Retina (tissue), 1 donor: ENCODE measurements around the gene ZNF598.
"Not testable (repeated sequence)": the region's sequence is repeated elsewhere in the genome, so short reads cannot be mapped to it uniquely, and the experiment has no call there.

Source experiments
- DNase-seq: peaks from one replicate; pipeline ENCODE4 v3.0.0-alpha.2; 2016

The ZNF598 gene

GRCh38 chr16:2040041-2040786 is 30.6 kb upstream of the ZNF598 start:
- no peak for DNase-seq

DNA sequence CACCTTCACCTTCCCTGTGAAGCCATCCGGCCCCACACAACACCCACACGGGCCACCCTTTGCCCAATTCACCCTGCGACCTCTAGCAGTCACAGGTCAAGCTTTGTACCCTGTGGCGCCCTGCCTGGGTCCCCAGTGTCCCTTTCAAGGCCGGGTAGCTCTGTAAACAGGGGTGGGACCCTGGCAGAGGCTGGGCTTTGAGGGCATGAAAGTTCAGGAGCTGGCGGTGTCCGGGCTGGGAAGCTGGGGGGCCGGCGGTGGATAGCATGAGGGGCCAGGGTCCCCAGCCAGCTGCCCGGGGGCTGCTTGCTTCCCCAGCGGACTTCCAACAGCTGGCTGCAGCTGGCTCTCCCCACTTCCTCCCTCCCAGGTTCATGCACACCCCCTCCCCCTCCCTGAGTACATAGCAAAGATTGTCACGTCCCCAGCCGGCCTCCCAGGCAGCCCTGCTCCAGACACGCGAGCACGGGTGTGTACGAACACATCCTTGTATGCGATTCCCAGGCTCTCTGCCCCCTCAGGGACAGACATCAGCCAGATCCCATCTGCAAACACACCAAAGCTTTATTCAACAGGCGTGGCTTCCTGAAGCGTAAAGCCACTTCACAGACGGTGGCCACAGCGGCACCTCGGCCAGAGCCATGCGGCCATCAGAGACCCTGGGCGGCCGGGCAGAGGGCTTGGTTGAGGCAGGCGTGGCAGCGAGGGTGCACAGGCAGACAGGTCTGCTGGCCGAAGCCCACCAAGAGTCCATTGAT is 29.8 kb upstream of the ZNF598 start:
- no peak for DNase-seq

DNA sequence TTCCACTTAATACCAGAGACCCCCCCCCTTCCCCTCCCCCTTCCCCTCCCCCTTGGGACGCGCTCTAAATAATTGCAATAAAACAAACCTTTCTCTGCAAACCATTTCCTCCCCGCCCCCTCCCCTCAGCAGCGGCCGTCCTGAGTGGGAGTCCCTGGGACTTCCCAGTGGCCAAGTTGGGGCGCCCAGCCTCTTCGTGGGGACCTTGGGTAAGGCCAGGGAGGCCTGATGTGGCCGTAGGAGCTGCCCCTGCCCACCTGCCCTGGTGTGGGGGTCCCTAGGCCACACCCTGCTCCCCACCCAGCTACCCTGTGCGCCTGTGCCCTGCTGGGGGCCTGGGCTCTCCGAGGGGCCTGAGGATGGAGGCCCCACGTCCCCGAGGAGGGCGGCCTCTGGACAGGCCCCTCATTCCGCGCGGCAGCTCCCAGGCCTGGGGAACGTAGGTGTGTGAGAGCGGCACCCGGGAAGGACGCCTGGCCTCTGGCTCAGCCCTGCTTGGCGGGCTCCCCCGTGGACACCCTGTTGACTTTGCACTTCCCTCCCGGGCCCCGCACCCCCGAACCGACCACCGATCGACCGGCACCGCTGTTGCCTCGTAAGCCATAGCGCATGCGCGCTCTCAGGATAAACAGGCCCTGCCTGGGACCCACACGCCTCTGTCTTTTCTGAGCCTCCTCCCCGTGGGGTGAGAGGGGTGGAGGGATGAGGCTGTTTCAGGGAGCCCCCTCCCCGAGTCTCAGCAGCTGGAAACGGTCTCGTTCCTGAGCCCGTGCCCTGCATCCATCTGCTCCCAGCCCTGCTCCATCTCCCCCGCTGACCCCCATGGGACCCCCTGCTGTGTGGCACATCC is 29.0 kb upstream of the ZNF598 start:
- no peak for DNase-seq

DNA sequence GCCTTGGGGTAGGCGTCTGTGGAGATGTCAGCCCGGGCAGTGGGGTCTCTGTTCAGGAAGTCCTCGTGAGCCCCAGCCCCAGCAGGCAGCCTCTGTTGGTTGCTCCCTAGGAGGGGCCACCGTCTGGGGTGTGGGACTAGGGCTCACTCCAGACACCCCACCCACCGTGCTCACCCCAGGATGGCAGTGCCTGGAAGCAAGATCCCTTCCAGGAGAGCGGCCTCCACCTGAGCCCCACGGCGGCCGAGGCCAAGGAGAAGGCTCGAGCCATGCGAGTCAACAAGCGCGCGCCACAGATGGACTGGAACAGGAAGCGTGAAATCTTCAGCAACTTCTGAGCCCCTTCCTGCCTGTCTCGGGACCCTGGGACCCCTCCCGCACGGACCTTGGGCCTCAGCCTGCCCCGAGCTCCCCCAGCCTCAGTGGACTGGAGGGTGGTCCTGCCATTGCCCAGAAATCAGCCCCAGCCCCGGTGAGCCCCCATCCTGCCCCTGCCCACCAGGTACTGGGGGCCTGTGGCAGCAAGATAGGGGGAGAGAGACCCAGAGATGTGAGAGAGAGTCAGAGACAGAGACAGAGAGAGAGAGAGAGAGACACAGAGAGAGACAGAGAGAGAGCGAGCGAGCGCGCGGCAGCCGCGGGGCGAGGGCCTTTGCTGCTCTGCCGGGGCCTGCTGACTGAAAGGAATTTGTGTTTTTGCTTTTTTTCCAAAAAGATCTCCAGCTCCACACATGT is 28.2 kb upstream of the ZNF598 start:
- DNase-seq, result no peak

DNA sequence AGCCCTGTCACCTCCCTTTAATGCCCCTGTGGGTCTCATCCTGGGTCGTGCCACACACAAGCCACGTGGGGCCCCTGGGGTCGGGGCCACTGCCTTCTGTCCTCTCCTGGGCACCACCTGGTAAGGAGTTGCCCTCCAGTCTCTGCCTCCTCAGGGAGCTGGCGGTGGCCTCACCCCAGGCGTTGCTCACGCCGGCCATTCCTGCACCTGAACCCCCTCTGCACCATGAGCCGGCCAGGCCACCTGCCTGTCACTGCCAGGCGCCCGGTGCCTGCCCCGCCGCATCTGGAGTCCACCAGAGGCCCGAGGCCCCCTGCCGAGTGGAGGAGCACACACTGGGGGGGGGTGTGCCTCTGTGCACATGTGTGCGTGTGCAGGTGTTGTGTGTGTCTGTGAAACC is 27.5 kb upstream of the ZNF598 start:
- DNase-seq, result no peak

DNA sequence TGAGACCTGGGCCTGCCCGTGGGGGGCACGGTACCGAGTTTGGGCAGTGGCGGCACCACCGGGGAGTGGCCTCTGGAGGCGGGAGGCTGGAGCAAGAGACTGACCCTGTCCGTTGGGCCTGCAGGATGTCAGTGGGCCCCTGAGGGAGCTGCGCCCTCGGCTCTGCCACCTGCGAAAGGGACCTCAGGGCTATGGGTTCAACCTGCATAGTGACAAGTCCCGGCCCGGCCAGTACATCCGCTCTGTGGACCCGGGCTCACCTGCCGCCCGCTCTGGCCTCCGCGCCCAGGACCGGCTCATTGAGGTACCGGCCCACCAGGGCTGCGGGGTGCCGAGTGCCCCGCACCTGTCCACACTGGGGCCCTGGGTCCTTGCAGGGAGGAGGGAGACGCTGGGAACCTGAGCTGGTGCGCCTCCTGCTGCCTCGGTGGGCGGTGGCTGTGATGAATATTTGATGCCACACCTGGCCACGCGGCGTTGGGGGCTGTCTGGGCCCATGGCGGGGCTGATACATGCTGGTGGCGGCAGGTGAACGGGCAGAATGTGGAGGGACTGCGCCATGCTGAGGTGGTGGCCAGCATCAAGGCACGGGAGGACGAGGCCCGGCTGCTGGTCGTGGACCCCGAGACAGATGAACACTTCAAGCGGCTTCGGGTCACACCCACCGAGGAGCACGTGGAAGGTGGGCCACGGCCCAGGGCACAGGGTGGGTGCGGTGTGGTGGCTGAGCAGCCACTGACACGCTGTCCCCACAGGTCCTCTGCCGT is 26.8 kb upstream of the ZNF598 start:
- no peak for DNase-seq

GRCh38 chr16:2035431-2036199 is 26.0 kb upstream of the ZNF598 start:
- DNase-seq, result no peak

GRCh38 chr16:2034696-2035430 is 25.2 kb upstream of the ZNF598 start:
- no peak for DNase-seq

DNA sequence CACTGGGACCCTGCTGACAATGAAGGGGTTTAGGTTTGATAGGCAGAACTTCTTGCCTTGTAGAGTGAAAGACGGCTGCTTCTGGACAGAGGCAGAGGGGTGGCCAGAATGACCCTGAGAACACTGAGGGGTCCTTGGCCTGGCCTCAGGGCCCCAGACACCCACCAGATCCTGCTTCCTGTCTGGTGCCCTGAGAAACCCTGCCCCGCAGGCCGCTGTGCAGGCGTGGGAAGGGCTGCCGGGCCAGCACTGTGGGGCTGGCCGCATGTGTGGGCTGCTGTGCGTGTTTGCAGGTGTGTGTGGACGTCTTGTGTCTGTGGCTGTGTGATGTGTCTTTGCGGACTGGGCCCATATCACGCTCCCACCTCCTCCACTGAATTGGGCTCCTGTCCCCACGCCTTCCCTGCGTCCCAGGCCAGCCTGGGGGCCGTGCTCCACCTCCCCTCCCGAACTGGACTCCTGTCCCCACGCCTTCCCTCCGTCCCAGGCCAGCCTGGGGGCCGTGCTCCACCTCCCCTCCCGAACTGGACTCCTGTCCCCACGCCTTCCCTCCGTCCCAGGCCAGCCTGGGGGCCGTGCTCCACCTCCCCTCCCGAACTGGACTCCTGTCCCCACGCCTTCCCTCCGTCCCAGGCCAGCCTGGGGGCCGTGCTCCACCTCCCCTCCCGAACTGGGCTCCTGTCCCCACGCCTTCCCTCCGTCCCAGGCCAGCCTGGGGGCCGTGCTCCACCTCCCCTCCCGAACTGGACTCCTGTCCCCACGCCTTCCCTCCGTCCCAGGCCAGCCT is 24.5 kb upstream of the ZNF598 start:
- not testable (repeated sequence) for DNase-seq

- DNase-seq, result peak; percentile 56
Observed at GRCh38 chr16:2033057-2033908, 23.7 kb upstream of the ZNF598 start.

DNA sequence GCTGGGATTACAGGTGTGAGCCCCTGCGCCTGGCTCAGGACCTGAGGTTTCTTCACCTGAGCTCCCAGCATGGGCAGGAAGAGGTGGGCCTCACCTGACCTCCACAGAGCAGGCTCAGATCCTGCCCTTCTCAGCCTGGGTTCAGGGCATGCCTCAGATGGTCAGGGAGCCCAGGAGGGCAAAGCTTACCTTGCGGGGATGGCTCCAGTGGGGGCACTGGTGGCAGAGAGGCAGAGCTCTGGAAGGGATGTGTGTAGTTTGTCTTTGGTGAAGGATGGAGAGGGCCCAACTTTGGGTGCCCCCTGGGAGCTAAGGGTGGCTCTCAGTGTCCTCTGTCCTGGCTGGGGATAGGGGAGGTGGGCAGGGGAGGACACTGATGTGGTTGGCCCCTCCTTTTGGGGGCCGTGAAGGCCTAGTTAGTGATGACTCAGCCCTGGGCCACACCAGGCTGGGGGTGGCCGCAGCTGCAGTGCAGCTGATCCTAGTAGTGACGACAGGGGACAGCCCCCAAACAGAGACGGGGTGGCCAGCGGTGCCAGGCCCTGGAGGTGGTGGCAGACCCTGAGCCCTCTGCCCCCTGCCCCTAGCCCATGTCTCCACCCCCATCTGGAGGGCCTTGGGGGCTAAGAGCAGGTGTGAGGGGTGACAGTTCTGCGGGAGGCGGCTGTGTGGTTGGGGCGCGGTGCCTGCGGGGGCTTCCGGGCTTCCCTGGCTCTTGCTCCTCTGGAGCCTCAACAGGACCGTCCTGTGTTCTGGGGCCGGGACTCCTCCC is 22.9 kb upstream of the ZNF598 start:
- DNase-seq, result no peak

GRCh38 chr16:2031081-2031577 is 21.5 kb upstream of the ZNF598 start:
- no peak for DNase-seq

DNA sequence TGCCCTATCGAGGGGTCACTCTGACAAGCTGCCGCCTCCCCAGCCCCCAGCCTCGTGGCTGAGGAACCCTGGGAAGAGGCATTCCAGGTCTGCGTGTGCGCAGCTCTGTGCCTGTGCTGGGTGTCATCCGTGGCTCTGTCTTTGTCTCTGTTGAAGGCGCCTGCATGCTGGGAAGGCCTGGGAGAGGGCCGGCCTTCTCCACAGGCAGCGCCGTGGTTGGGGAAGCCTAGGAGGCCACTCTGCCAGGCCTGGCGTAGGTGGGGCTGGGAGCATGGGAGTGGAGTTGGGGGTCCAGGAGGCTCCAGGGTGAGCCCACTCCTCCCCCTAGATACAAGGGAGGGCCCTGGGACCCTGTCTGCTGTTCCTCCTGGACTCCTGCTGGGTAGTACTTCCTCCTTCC is 20.4 kb upstream of the ZNF598 start:
- no peak for DNase-seq

- DNase-seq, result no peak
Observed at GRCh38 chr16:2029350-2029749, 19.7 kb upstream of the ZNF598 start.

- DNase-seq, result no peak
Observed at GRCh38 chr16:2028620-2029220, 19.1 kb upstream of the ZNF598 start.

DNA sequence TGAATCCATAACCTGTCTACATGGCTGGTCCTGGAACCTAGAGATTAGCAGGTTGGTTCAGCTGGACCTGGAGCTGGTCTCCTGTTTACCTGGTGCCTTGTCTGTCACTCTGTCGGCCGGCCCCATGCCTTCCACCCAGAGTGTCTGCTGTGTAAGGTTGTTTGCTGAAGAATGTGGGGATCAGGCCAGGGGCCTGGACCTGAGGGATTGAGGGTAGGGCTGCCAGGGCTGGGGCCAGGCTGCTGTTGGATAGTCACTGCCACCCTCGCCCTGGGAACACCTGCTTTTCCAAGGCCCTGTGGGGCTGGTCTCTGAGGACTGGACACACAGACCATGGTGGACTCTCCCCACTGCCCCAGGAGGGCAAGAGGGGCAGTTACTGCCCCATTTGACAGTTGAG is 18.5 kb upstream of the ZNF598 start:
- no peak for DNase-seq
